Measurements from ENCODE around the gene C1orf74.
A peak's percentile ranks its signal among the peaks of the same experiment; 100 is the strongest.

C1orf74 gene

DNA sequence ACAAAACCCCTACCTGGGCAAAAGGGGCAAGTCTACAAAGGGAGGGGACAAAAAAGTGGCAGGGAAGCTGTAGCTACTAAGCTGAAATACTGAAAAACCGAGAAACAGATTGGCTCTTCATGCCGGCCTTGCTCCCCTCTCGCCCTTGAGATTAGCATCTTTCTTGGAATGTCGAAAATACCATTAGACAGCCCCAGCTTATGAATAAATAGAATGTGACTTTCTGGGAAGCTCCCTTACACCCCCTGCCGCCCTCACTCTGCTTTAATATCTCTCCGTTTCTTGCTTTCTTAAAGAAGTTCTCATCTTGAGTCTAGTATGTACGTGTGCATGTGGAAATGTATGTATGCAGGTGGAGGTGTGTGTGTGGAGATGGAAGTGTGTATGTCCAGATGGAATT is 14.4 kb downstream of the C1orf74 start:
- no peak for DNase-seq (ENCODE audit: low spot score)

DNA sequence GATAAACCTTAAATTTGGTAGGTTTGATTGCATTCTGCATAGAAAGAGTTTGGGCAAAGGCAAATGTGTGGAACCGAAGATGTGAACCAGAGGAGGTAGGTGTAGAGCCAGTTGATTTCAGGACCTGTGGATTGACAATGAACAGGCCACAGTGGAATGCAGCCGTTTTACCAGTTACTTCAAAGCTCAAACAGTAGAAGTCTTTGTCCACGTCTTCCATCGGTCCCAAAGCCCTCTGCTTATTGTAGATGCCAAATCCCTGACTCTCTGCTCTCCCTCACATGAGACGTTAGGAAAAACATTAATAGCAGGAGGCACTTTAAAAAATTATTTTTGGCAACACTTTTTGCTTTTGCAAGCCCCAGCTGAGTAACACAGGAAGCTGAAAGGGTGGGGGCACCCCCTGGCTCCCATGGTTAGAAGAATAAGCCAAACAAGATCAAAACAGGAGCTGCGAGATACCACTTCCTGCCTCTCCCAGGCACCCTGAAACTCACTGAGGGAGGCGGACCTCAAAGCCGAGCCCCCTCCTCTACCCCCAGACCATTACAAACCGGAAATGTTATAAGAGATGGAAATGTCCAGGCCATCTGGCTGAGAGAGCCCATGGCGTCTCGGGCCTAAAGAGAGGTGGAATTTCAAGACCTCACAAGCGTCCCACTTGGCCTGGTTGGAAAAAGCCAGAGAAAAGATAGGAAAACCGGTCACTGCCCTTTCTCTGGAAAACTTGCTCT is 15.0 kb downstream of the C1orf74 start:
- no peak for DNase-seq (ENCODE audit: low spot score)

GRCh38 chr1:209768354-209768774 is 16.0 kb downstream of the C1orf74 start:
- DNase-seq (ENCODE audit: low spot score), result no peak

DNA sequence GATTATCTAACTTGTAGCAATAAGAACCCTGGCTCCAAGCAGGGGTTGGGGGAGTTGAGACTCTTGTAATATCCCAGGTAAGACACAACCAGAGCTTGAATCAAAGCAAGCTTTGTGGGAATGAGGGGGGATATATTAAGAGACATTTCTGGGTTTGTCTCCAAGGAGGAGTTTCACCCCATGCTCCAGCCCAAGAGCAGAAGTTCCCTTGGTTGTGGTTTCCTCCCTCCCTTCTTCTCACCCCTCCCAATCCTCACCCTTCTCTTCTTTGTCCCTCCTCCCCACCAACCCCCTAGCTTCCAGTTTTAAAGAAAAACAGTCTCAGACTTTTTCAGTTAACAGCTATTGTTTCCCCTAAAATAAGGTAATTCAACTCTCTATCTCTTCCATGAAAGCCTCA is 16.7 kb downstream of the C1orf74 start:
- DNase-seq (ENCODE audit: low spot score), result no peak

- no peak for DNase-seq (ENCODE audit: low spot score)
Measured at GRCh38 chr1:209767096-209767495, 17.3 kb downstream of the C1orf74 start.

- DNase-seq (ENCODE audit: low spot score), result no peak
Measured at GRCh38 chr1:209766051-209766450, 18.3 kb downstream of the C1orf74 start.

GRCh38 chr1:209761011-209761635 is 23.2 kb downstream of the C1orf74 start:
- no peak for DNase-seq (ENCODE audit: low spot score)

DNA sequence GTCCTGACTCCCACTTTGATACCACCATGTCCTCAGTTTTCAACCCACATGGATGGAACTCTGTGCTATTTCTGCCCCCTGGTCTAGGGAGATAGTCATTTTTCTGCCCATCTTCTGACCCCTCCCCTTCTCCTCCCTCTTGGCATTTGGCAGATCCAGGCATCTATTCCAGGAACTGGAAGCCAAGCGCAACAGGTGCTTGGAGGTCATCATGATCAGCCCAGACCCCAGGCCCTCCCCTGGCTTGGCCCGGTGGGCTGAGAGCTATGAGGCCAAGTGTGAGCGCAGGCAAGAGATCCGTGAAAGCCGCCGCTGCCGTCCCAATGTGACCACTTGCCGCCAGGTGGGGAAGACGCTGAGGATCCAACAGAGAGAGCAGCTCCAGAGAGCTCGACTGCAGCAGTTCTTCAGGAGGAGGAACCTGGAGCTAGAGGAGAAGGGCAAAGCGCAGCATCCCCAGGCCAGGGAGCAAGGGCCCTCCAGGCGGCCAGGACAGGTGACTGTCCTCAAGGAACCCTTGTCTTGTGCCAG is 24.5 kb downstream of the C1orf74 start:
- DNase-seq (ENCODE audit: low spot score), result no peak

DNA sequence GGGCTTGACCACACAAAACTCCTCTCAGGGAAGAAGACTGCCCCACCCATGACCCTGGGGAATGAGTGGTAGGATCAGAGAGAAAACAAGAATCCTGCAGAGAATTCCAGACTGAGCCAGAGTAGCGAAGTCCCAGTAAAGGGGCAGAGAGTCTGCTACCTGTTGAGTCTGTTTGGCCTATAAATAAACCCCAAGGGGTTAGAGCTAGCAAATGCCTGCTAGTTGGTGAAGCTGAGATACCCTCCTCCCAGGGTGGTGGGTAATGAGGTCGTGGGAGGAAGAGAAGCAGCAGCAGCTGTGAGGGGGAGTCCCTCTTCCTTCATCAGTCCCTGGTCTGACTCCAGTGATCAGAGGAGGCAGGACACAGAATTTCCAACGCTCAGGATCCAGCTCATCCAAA is 26.0 kb downstream of the C1orf74 start:
- DNase-seq (ENCODE audit: low spot score), result no peak

DNA sequence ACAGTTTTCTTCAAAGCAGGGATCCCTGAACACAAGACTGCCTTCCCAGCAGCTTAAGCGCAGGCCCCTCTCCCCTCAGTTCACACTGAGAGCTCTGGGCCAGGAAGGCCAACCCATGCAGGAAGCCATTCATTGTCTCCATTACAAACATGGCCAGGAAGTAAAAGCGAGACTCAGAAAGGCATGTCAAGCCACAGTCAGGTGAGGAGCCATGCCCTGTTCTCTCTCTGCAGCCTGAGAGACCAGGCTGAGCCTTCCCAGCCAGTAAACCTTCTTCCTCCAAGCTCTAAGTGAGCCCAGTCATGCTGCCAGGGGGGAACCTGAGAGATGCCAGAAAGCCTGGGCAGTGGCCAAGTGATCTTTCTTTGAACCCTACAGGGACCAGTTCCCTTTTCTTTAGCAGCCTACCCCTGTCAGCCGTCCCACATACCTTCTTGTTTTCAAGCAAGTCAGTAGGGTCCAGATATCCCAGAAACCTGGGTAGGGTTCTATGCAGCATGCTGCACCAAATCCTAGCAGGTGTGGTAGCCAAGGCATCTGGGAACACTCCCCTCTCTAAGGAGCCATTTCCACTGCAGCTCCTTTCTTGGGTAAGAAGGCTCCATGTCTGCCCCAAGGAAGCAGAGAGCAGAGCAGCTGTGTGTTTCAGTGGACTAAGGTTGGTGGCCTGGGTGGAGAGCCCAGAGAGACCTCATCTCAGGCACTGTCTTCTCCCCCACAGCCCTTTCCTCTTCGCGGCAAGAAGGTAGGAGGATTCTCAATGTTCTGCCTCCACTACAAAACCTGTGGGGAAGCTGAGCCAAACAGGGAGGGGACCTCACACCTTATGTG is 27.5 kb downstream of the C1orf74 start:
- no peak for DNase-seq (ENCODE audit: low spot score)

- DNase-seq (ENCODE audit: low spot score), result no peak
Measured at GRCh38 chr1:209755926-209756614, 28.3 kb downstream of the C1orf74 start, which contains the start of gene TRAF3IP3. TSS of gene TRAF3IP3 (plus strand) at chr1:209756053. CDS start at chr1:209760040, 3,987 bp downstream.

DNA sequence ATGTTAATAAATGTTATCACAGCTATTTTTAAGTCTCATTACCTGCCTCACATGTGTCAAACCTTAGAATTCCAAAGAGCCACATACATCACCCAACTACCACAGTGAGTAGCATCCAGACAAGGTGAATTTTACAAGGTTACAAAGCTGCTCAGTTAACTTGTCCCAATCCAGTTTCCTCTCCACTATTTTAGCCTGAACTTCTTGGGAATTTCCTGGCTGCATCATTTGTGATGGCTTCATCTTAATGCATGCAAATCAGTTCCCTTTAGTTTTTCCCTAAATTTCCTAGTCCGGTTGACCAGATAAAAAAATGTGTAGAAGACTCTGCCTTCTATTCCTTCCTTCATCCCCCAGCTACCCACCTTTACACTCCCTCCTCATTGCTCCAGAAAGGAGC is 29.1 kb downstream of the C1orf74 start:
- no peak for DNase-seq (ENCODE audit: low spot score)

GRCh38 chr1:209752890-209753289 is 31.5 kb downstream of the C1orf74 start:
- no peak for DNase-seq (ENCODE audit: low spot score)

GRCh38 chr1:209751627-209752231 is 32.6 kb downstream of the C1orf74 start:
- DNase-seq (ENCODE audit: low spot score), result no peak

- no peak for DNase-seq (ENCODE audit: low spot score)
Measured at GRCh38 chr1:209749670-209750323, 34.6 kb downstream of the C1orf74 start.

DNA sequence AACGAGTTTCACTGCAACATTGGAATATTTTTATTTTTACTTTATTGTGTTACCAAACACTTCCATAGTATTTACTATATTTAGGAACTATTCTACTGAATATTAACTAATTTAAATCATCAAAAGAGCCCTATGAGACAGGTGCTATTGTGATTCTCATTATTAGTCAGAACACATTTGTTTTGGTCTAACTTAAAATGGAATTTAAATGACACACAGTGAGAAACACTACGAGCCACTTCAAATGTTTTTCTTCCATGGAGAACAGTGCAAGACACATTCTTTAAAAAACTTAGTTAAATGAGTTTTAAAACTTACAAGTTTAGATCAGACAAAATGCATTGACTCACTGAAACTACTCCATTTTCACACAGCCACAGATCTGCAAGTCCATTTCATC is 35.2 kb downstream of the C1orf74 start:
- DNase-seq (ENCODE audit: low spot score), result no peak

- DNase-seq (ENCODE audit: low spot score), result no peak
Measured at GRCh38 chr1:209748620-209749019, 35.7 kb downstream of the C1orf74 start.

DNA sequence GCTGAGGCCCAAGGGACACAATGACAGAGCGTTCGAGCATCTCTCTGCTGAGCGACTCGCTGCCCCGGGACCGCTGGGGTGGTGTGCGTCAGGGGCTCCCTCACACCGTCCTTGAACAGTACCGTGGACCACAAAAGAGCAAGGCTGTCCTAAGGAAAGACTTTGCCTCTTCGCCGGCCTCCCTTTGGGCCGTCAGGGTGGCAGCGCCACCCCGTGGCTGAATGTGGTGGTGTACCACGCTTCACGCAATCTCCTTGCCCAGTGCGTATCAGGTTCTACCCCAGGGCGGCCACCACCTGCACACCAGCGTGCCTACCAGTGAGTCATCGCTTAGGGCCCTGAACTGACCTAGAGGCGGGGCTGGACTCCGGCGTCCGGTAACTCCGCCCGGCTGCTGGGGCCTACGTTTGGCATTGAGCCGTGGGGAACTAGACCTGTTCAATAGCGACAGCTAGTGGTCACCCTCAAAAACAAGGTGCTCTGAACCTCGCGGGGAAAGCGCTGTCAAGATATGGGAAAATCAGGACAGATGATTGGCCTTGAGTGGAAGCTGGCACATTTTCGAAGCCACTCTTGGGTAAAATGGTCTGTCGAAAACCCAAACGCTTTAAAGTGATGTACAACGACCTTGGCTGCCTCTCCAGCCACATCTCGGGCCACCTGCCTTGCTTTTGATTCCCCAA is 36.6 kb downstream of the C1orf74 start:
- peak; percentile 81 for DNase-seq (ENCODE audit: low spot score)

- no peak for DNase-seq (ENCODE audit: low spot score)
Measured at GRCh38 chr1:209746451-209747165, 37.8 kb downstream of the C1orf74 start.

- DNase-seq (ENCODE audit: low spot score), result no peak
Measured at GRCh38 chr1:209743145-209743482, 41.2 kb downstream of the C1orf74 start.

Data from D341Med (cell line).